ENCODE data around the gene SKIC2.

The SKIC2 gene

DNA sequence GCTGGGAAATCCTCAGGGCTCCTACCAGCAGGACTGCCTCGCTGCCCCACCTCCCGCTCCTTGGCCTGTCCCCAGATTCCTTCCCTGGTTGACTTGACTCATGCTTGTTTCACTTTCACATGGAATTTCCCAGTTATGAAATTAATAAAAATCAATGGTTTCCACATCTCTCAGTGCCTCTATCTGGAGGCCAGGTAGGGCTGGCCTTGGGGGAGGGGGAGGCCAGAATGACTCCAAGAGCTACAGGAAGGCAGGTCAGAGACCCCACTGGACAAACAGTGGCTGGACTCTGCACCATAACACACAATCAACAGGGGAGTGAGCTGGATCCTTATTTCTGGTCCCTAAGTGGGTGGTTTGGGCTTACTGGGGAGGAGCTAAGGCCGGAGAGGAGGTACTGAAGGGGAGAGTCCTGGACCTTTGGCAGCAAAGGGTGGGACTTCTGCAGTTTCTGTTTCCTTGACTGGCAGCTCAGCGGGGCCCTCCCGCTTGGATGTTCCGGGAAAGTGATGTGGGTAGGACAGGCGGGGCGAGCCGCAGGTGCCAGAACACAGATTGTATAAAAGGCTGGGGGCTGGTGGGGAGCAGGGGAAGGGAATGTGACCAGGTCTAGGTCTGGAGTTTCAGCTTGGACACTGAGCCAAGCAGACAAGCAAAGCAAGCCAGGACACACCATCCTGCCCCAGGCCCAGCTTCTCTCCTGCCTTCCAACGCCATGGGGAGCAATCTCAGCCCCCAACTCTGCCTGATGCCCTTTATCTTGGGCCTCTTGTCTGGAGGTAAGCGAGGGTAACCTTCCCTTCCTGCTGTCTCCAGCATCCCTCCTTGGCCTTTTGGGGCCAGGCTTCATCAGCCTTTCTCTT, 13.2 kb upstream of the SKIC2 start, which contains the start of gene CFB:
TSS of gene CFB (plus strand) at position 589 of the 863 bp plus-strand sequence. CDS start at position 716, 127 bp downstream.
- DNase-seq: no peak

DNA sequence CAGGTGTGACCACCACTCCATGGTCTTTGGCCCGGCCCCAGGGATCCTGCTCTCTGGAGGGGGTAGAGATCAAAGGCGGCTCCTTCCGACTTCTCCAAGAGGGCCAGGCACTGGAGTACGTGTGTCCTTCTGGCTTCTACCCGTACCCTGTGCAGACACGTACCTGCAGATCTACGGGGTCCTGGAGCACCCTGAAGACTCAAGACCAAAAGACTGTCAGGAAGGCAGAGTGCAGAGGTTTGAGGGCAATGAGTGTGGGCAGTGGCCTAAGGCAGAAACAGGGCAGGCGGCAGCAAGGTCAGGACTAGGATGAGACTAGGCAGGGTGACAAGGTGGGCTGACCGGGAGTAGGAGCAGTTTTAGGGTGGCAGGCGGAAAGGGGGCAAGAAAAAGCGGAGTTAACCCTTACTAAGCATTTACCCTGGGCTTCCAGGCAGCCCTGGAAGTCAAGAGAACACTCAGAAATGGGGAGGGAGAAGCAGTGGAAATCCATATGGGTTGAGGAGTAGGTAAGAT, 12.5 kb upstream of the SKIC2 start:
- no peak for DNase-seq

DNA sequence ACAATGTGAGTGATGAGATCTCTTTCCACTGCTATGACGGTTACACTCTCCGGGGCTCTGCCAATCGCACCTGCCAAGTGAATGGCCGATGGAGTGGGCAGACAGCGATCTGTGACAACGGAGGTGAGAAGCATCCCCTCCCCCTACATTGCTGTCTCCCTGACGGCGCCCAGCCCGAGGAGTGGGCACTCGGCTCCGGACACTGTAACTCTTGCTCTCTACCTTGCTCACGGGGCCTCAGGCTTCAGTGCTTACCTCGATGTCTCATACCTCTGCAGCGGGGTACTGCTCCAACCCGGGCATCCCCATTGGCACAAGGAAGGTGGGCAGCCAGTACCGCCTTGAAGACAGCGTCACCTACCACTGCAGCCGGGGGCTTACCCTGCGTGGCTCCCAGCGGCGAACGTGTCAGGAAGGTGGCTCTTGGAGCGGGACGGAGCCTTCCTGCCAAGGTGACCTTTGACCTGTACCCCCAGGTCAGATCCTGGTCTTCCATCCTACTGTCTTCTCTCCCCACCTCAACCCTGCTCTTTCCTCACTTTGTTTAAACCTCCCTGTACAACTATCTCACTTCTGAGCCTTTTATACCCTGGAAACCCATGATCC, 11.8 kb upstream of the SKIC2 start:
- no peak for DNase-seq

DNA sequence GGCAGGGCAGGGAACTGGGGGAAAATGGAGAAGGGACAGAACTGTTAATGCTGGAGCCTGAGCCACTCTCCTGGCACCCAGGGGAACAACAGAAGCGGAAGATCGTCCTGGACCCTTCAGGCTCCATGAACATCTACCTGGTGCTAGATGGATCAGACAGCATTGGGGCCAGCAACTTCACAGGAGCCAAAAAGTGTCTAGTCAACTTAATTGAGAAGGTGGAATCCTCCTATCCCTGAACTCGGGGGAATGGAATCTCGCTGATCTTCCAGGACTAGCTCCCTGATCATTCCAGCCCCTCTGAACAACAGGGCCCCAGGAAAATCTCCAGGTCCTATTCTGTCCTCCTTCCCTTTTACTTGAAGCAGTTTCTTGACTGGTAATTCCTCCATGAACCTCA, 11.1 kb upstream of the SKIC2 start:
- no peak for DNase-seq

DNA sequence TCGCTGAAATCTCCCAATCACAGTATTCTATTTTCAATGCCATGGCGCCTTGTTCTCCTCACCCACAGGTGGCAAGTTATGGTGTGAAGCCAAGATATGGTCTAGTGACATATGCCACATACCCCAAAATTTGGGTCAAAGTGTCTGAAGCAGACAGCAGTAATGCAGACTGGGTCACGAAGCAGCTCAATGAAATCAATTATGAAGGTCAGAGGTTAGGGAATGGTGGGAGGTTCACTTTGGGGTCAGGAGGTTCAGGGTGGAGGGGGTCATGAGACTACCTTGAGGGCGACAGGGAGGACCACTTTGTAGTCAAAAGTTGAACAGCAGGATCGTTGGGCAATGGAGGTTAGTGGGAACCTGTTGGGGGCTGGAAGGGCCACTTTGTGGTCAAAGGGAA, 10.7 kb upstream of the SKIC2 start:
- DNase-seq: no peak

DNA sequence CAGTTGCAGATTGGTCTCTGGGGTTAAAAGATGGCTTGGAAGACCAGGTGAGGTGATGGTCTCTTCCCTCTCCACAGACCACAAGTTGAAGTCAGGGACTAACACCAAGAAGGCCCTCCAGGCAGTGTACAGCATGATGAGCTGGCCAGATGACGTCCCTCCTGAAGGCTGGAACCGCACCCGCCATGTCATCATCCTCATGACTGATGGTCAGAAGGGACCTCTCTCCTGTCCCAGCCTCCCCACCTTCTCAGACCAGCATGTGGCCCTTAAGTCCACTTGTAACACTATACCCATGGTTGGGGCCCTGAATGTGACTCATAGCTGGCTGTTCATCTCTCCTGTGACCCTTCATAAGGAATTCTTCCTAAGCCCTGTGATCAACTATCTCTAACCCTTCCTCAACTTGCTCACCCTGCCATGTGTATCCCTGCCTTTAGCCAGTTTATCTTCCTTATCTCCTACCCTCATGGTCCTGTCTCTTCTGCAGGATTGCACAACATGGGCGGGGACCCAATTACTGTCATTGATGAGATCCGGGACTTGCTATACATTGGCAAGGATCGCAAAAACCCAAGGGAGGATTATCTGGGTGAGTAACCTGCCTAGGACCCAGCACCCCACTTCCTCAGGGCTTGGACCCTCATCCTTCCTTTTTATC, 10.1 kb upstream of the SKIC2 start:
- DNase-seq: no peak

DNA sequence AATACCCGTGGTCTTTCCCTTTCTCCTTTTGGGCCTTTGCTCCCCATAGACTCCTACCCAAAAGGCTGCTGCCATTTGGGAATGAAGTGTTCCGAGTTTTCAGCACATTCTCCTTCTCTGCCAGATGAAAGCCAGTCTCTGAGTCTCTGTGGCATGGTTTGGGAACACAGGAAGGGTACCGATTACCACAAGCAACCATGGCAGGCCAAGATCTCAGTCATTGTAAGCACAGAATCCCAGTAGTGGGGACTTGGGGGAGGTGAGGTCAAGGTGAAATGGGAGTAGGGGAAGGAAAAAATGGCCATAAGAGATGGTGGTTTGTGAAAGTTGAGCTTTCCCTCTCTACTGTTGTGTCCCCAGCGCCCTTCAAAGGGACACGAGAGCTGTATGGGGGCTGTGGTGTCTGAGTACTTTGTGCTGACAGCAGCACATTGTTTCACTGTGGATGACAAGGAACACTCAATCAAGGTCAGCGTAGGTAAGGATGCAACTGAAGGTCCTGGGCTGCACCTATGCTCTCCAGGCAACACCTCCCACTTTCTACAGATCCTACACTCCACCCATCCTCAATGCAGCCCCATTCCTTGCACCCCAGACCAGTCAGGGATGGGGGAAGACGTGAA, 8.9 kb upstream of the SKIC2 start:
- DNase-seq: no peak

DNA sequence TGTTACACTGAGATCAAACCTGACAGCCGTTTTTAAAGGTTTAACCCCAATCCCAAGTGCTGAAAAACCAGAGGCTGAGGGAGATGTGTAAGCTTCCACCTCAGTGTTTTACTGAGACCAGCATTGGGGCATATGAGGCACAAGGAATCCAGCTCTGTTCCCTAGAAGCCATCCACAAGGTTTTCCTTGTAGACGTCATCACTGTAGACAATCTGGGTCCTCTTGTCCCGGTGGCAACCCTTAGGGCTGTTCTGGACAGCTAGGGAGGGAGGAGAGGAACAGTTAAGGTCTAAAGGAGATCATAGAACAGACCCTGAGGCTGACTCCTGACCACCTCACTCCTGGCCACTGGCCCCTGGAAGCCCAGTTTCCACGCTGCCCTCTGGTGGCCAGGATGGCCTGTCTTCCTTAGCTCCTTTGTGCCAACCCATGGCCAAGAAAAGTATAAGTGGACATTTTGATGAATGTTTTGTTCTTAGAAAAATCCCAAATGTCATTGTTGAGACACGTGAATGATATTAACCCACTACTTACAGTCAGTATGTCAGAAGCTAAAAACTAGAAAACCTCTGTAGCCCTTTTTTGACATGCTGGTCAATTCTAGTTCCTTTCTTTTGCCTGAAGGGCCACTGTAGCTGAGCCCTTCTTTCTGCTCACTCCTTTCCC, 6.7 kb upstream of the SKIC2 start:
- DNase-seq: peak; percentile 39 to 66

DNA sequence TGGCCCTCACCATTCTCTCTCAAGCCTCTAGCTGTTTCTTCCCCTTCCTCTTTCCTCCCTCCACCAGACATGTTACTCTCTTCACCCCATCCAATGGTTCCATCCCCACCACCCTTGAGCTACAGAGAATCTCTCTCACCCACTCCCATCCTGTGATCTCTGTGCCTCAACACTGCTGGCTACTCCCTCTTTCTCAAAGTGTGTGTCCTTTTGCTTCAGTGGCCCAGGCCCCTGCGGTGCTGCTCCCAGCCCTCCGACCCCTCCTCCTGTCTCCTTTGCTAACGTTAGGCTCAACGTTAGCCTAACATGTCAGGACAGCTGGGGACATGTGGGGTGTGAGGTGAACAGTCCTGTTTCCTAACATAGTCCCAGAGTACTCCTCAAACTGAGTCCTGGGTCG, 6.1 kb upstream of the SKIC2 start:
- DNase-seq: no peak

DNA sequence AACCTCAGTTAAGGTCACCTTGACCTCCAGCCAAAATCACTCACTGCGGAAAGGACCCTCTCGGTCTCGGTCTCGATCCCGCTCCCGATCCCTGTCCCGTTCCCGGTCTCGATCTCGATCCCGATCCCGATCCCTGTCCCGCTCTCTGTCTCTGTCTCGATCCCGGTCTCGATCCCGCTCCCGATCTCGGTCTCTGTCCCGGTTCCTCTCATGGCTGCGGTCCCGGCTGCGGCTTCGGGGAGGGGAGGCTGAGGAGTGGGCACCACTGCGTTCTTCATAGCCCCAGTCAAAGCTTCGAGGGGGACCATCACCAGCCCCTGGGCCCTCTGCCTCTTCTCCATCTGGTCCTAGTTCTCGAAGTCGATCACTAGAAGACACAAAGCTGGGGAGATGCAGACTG, 4.5 kb upstream of the SKIC2 start:
- no peak for DNase-seq

DNA sequence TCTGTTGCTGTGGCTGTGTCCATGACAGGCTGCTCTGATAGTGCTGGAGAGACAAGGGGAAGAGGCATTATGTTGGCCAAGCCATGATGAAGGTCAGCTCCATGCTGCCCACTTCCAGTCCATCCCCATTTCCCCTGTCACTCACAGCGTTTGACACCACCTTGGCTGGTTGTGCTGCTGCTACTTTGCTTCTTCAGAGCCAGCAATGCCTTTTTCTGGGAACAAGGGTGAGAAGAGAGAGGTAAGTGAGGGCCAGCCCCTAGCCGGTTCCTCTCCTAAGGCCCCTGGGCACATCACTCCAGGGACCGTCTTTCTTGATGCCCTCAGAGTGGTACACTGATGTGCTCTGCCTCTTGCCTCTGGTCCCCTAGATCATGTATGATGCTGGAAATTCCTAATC, 2.2 kb upstream of the SKIC2 start:
- DNase-seq: no peak

DNA sequence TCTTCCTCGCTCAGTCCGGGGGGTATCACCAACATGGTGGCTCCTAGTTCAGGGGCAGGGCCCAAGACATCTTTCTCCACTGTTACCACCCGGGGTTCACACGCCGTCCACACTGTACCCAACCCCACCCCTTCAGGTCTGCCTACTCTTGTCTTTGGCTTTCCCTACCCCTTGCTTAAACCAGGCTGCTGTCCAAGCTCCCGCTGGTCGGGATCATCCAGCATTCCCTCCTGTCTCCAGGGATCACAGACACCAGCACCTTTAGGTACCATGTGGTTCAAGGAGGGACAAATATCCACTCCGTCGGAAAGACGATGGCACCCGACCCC, 599 bp upstream of the SKIC2 start:
- no peak for DNase-seq

DNA sequence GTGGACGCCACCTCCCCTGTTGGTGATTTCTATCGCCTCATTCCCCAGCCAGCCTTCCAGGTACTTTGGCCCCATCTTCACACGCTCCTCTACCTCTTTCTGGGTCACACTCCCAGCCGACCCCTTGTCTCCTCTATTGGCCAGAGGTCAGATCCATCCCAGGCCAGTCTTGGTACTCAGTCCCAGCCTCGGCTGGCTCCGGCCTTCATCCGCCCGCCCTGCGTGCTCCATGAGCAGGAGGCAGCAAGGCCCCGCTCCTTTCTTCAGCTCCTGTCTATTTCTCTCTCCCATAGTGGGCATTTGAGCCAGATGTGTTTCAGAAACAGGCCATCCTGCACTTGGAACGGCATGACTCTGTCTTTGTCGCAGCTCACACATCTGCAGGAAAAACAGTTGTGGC, 2.6 kb downstream of the SKIC2 start:
- no peak for DNase-seq

DNA sequence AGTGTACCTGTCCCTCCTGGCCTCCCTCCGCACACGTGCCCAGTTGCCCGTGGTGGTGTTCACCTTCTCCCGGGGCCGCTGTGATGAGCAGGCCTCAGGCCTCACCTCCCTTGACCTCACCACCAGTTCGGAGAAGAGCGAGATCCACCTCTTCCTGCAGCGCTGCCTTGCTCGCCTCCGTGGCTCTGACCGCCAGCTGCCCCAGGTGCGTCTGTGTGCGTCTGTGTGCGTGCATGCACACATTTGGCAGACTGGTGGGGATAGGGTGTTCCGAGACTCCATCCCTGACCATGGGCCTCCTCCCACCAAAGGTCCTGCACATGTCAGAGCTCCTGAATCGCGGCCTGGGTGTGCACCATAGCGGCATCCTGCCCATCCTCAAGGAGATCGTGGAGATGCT, 4.9 kb downstream of the SKIC2 start:
- no peak for DNase-seq

DNA sequence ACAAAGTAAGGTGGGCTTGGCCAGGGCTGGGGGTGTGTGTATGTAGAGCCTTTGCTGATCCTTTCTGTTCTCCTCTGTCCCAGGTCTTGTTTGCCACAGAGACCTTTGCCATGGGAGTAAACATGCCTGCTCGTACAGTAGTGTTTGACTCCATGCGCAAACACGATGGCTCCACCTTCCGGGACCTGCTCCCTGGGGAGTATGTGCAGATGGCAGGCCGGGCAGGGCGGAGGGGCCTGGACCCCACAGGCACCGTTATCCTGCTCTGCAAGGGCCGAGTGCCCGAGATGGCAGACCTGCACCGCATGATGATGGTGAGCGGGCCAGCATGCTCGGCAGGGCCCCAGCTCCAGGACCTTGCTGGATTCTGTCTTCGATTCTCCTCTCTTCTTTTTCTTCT, 6.7 kb downstream of the SKIC2 start:
- DNase-seq: no peak

DNA sequence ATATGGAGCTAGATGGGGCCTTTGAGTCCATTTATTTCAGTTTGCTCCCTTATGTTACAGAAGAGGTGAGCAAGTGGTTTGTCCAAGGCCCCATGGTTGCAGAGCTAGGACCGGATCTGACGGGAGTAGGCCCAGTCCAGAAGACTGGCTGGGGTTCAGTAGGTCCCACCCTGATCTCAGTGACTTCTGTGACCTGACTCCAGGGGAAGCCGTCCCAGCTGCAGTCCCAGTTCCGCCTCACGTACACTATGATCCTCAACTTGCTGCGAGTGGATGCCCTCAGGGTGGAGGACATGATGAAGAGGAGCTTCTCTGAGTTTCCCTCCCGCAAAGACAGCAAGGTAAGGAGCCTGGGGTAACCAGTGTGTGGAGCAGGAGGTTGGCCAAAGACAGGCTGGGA, 7.5 kb downstream of the SKIC2 start:
- DNase-seq: no peak

DNA sequence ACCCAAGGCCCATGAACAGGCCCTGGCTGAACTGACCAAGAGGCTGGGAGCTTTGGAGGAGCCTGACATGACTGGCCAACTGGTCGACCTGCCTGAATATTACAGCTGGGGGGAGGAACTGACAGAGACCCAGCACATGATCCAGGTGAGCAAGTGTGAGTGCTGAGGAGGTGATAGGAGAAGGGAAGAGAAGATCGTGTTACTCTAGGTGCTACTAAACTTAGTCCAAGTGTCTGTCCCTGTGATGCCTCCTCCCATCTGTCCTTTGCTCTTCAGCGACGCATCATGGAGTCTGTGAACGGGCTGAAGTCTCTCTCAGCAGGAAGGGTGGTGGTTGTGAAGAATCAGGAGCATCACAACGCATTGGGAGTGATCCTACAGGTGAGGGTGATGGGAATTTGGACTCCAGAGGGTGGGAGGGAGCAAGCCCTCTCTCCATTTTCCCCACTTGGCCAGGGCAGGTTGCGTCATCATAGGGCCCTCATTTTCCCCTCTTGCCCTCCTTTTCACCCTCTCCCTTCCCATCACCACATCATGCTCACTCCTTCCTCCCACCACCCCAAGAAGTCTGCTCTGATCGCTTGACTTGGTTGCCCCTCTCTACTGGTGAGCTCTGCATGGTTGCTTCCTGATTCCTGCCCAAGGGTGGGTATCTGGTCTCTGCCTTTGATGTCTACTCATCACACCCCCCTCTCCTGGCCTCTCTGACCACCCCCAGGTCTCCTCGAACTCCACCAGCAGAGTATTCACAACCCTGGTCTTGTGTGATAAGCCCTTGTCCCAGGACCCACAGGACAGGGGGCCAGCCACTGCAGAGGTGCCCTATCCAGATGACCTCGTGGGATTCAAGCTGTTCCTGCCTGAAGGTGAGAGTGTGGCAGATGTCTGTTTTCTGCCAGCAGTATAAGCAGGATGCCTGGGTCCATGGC, 8.3 kb downstream of the SKIC2 start:
- no peak for DNase-seq

DNA sequence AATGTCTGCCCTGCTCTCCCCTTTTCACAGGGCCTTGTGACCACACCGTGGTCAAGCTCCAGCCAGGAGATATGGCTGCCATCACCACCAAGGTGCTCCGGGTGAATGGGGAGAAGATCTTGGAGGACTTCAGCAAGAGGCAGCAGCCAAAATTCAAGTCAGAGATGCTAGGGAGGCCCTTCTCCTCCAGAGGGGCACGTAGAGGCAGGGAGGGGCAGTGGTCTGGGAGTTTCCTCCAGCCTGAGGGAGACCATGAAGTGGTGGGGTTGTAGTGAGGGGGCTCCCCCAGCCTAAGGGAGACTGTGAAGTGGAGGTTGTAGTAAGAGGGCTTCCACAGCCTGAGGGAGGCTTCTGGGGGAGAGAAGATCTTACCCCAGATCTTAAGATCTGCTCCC, 8.9 kb downstream of the SKIC2 start:
- DNase-seq: no peak

DNA sequence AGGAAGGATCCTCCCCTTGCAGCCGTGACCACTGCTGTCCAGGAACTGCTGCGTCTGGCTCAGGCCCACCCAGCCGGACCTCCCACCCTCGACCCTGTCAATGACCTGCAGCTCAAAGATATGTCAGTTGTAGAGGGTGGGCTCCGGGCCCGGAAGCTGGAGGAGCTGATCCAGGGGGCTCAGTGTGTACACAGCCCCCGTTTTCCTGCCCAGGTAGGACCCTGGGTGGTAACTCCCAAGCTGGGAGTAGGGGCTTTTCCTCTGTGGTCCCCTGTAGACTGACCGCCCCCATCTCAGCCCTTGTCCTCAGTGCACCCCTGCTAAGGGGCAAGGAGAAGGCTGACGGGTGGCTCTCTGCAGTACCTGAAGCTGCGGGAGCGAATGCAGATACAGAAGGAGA, 9.4 kb downstream of the SKIC2 start:
- no peak for DNase-seq

DNA sequence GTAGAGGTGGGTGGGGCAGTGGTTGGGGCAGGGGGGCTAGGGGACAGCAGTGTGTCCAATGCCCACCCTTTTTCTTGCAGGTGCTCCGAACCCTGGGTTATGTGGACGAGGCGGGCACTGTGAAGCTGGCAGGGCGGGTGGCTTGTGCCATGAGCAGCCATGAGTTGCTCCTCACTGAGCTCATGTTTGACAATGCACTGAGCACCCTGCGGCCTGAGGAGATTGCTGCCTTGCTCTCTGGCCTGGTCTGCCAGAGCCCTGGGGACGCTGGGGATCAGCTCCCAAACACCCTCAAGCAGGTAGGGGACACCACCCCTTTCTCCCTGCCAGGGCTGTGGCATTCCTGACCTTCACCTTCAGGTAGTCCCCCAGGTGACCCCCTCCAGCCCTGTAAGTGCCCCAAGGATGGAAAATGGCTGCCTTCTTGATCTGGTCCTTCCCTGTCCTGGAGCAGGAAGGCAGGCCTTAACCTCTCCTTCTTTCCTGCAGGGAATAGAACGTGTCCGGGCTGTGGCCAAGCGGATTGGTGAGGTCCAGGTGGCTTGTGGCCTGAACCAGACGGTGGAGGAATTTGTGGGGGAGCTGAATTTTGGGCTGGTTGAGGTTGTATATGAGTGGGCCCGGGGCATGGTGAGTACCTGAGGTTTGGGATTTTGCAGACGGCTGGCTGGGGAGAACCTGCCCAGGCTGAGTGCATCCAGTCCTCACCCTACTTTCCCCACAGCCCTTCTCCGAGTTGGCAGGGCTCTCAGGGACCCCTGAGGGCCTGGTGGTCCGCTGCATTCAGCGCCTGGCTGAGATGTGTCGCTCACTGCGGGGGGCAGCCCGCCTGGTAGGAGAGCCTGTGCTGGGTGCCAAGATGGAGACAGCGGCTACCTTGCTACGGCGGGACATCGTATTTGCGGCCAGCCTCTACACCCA, 10.1 kb downstream of the SKIC2 start:
- DNase-seq: no peak
